ENCODE data around the gene INSM1. TPM values are rescaled to one million over a fixed set of nuclear protein-coding genes. Genes with fewer than 3 reads are reported as not detected.

The INSM1 gene
- total RNA-seq, 1 donor from 2014 or later: not detected

DNA sequence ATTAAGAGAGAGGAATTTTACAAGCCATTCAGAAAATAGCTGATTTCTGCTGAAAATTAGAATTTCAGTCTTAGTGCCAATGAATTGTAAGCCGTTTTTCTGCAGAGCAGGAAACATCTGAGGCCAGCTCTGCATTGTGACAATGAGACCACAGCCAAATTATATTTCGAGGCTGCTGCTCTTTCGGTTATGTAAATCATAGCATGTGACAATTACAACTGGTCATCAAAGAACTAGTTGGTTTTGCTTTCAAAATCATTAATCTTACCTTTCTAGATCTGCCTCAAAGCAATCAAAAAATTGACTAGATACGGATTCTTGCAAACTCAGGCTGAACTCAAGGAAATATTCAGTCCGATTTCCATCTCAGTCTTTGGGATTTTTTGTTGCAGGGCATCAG is 33.4 kb upstream of the INSM1 start:
- DNase-seq (ENCODE audit: extremely low spot score in 2 of 2): no peak
- intact Hi-C loops (cut with DNase I): no loop called here
- Histone ChIP-seq H3K36me3 (no peaks in the 10 kb centered on the region), H3K4me3 (no peak overlapping the region), H3K27me3 (no peaks in the 10 kb centered on the region), H3K9me3 (no peaks in the 10 kb centered on the region), H3K4me1 (no peaks in the 10 kb centered on the region), H3K27ac (no peak overlapping the region)
- TF ChIP-seq POLR2A (IDR thresholded peaks at IDR 0.05): no peak
- TF ChIP-seq, protein P1, sequence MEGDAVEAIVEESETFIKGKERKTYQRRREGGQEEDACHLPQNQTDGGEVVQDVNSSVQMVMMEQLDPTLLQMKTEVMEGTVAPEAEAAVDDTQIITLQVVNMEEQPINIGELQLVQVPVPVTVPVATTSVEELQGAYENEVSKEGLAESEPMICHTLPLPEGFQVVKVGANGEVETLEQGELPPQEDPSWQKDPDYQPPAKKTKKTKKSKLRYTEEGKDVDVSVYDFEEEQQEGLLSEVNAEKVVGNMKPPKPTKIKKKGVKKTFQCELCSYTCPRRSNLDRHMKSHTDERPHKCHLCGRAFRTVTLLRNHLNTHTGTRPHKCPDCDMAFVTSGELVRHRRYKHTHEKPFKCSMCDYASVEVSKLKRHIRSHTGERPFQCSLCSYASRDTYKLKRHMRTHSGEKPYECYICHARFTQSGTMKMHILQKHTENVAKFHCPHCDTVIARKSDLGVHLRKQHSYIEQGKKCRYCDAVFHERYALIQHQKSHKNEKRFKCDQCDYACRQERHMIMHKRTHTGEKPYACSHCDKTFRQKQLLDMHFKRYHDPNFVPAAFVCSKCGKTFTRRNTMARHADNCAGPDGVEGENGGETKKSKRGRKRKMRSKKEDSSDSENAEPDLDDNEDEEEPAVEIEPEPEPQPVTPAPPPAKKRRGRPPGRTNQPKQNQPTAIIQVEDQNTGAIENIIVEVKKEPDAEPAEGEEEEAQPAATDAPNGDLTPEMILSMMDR (IDR thresholded peaks at IDR 0.05): no peak

- DNase-seq (ENCODE audit: extremely low spot score in 2 of 2): no peak
- Histone ChIP-seq H3K27ac (no peak overlapping the region), H3K9me3 (no peaks in the 10 kb centered on the region), H3K36me3 (no peaks in the 10 kb centered on the region), H3K4me1 (peaks cover 16% of the 10 kb centered on the region), H3K27me3 (no peaks in the 10 kb centered on the region), H3K4me3 (no peak overlapping the region)
- intact Hi-C loops (cut with DNase I): no loop called here
- no peak for TF ChIP-seq POLR2AphosphoS5 (IDR thresholded peaks at IDR 0.05; ENCODE audit: insufficient read depth in 1 of 2, low read depth in 1 of 2)
- TF ChIP-seq POLR2A (IDR thresholded peaks at IDR 0.05): no peak
- TF ChIP-seq, protein P1 (IDR thresholded peaks at IDR 0.05): no peak
Measured at GRCh38 chr20:20338133-20338730, 29.7 kb upstream of the INSM1 start.

GRCh38 chr20:20340443-20340842 is 27.5 kb upstream of the INSM1 start:
- no peak overlapping the region for H3K4me3 ChIP-seq
- no peak for DNase-seq (ENCODE audit: extremely low spot score in 2 of 2)
- no peak for TF ChIP-seq POLR2AphosphoS5 (IDR thresholded peaks at IDR 0.05; ENCODE audit: insufficient read depth in 1 of 2, low read depth in 1 of 2)
- TF ChIP-seq, protein P1 (IDR thresholded peaks at IDR 0.05): no peak
- TF ChIP-seq POLR2A (IDR thresholded peaks at IDR 0.05): no peak
- H3K27me3 ChIP-seq: no peaks in the 10 kb centered on the region
- intact Hi-C loops (cut with DNase I): no loop called here
- H3K9me3 ChIP-seq: no peaks in the 10 kb centered on the region
- H3K36me3 ChIP-seq: no peaks in the 10 kb centered on the region
- H3K4me1 ChIP-seq: peaks cover 16% of the 10 kb centered on the region
- no peak overlapping the region for H3K27ac ChIP-seq

DNA sequence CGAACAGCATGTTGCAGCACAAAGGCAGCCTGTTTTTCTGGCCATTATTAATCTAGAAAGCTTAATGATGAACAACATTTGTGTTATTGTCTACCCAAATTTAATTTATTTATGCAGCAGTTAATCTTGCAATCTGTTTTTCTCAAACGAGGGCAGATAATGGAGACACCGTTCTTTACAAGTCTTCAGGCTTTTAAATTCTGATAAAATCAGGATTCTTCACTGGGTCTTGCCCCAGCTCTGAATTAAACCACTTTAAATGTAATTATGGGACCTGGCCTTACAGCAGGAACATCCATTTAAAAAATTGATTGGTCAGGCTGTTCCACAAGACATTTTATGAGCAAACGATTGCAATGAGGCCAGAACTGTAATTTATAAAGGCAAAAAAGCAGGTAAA is 26.5 kb upstream of the INSM1 start:
- intact Hi-C loops (cut with DNase I): no loop called here
- Histone ChIP-seq H3K27me3 (no peaks in the 10 kb centered on the region), H3K27ac (no peak overlapping the region), H3K4me1 (peaks cover 16% of the 10 kb centered on the region), H3K9me3 (no peaks in the 10 kb centered on the region), H3K4me3 (no peak overlapping the region), H3K36me3 (no peaks in the 10 kb centered on the region)
- DNase-seq (ENCODE audit: extremely low spot score in 2 of 2): no peak
- TF ChIP-seq POLR2AphosphoS5 (IDR thresholded peaks at IDR 0.05; ENCODE audit: insufficient read depth in 1 of 2, low read depth in 1 of 2): no peak
- TF ChIP-seq POLR2A (IDR thresholded peaks at IDR 0.05): no peak
- TF ChIP-seq, protein P1 (IDR thresholded peaks at IDR 0.05): no peak

DNA sequence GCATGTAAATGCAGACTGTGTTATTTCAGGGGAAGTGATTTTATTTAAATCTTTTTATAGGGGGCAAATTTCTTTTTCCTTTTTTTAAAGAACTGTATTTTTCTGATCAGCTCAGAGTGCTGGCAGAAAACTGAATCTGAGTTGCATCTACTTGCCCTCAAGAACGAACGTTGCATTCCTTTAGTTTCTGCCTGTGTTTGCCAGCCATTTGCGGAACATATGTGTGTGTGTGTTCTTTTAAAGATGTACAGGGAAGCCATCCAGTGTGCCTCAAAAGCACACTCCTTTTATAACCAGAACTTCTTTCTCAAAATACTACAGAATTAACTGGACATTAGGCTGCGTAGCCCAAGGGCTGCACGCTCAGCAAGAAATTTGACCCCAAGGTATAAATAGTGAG is 25.8 kb upstream of the INSM1 start:
- H3K9me3 ChIP-seq: no peaks in the 10 kb centered on the region
- no peak overlapping the region for H3K4me3 ChIP-seq
- no peaks in the 10 kb centered on the region for H3K27me3 ChIP-seq
- no peaks in the 10 kb centered on the region for H3K36me3 ChIP-seq
- H3K27ac ChIP-seq: no peak overlapping the region
- H3K4me1 ChIP-seq: peaks cover 16% of the 10 kb centered on the region
- TF ChIP-seq POLR2A (IDR thresholded peaks at IDR 0.05): no peak
- no peak for TF ChIP-seq POLR2AphosphoS5 (IDR thresholded peaks at IDR 0.05; ENCODE audit: insufficient read depth in 1 of 2, low read depth in 1 of 2)
- TF ChIP-seq, protein P1 (IDR thresholded peaks at IDR 0.05): no peak
- intact Hi-C loops (cut with DNase I): no loop called here
- DNase-seq (ENCODE audit: extremely low spot score in 2 of 2): no peak

Measured in vagina (tissue), 2 donors.